ENCODE measurements around the gene ADAM17. TPM values are rescaled to one million over a fixed set of nuclear protein-coding genes. Genes with fewer than 3 reads are reported as not detected.

ADAM17 gene
- polyA plus RNA-seq, 1 donor (not counting 4 experiments of a cell fraction or from before 2014, with no cell fraction given): 13.3 TPM

- Histone ChIP-seq H3K36me3 (ENCODE audit: control insufficient read depth in 2 of 2, extremely low read depth in 1 of 2, insufficient read depth in 2 of 2, low read length in 2 of 2) (peaks cover 8 to 9% of the 10 kb centered on the region in 2 experiments), H3K27ac (ENCODE audit: control insufficient read depth, insufficient read depth, low read length) (no peak overlapping the region), H3K9ac (ENCODE audit: control insufficient read depth, extremely low read depth, insufficient read depth, low read length) (no peak overlapping the region), H3K9me3 (ENCODE audit: control insufficient read depth, low read depth, low read length) (no peaks in the 10 kb centered on the region), H3K79me2 (ENCODE audit: control insufficient read depth, insufficient read depth, low read length) (no peaks in the 10 kb centered on the region), H3K27me3 (ENCODE audit: control insufficient read depth, extremely low read depth, insufficient read depth, low read length) (no peaks in the 10 kb centered on the region), H3K4me1 (ENCODE audit: control insufficient read depth, extremely low read depth, insufficient read depth, low read length) (peaks cover 2% of the 10 kb centered on the region), H2AFZ (ENCODE audit: control insufficient read depth, low read length) (no peak overlapping the region), H3K4me2 (ENCODE audit: control insufficient read depth, extremely low read depth, insufficient read depth, low read depth, low read length) (no peak overlapping the region), H4K20me1 (ENCODE audit: control insufficient read depth, extremely low read depth, insufficient read depth, low read length) (no peaks in the 10 kb centered on the region), H3K4me3 (ENCODE audit: control insufficient read depth in 2 of 3, extremely low read depth in 1 of 3, insufficient read depth in 2 of 3, low read depth in 1 of 3, low read length in 3 of 3) (no peak overlapping the region), H3K9me1 (ENCODE audit: control insufficient read depth, extremely low read depth, insufficient read depth, low read length) (peaks cover 2% of the 10 kb centered on the region)
- dilution Hi-C loops (cut with MboI; ENCODE audit: extremely low pct_ligation_motif_present, low sequenced_read_pairs): no loop called here
- no peak for TF ChIP-seq EZH2 (IDR thresholded peaks at IDR 0.05; ENCODE audit: low read length)
- no peak for TF ChIP-seq CTCF (optimal IDR thresholded peaks at IDR 0.05 in 1 of 3, IDR thresholded peaks at IDR 0.05 in 1 of 3, conservative IDR thresholded peaks at IDR 0.05 in 1 of 3; ENCODE audit: extremely low read depth in 1 of 3, insufficient read depth in 2 of 3, low read length in 3 of 3)
- peak; percentile 32 for FAIRE-seq
- no peak for DNase-seq (ENCODE audit: low read depth, low spot score)
These were observed 36.4 kb downstream of the ADAM17 start for GRCh38 chr2:9519250-9519649.

DNA sequence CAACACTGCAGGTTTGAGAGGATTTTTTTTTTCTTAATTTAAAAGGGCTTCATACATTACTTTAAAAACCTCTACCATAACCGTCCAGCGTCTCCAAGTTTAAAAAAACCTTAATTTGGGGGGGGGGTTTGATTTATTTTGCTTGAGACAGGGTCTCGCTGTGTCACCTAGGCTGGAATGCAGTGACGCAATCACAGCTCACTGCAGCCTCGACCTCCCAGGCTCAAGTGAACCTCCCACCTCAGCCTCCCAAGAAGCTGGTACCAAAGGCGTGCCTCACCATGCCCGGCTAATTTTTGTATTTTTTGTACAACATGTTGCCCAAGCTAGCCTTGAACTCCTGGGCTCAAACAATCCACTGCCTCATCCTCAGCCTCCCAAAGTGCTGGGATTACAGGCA is 36.9 kb downstream of the ADAM17 start:
- no peak for FAIRE-seq

More for the DNA sequence above, 36.9 kb downstream of the ADAM17 start:
- Histone ChIP-seq H3K27ac (ENCODE audit: control insufficient read depth, insufficient read depth, low read length) (no peak overlapping the region), H3K4me3 (ENCODE audit: control insufficient read depth in 2 of 3, extremely low read depth in 1 of 3, insufficient read depth in 2 of 3, low read depth in 1 of 3, low read length in 3 of 3) (no peak overlapping the region), H2AFZ (ENCODE audit: control insufficient read depth, low read length) (no peak overlapping the region), H3K4me1 (ENCODE audit: control insufficient read depth, extremely low read depth, insufficient read depth, low read length) (peaks cover 2% of the 10 kb centered on the region), H3K79me2 (ENCODE audit: control insufficient read depth, insufficient read depth, low read length) (no peaks in the 10 kb centered on the region), H3K27me3 (ENCODE audit: control insufficient read depth, extremely low read depth, insufficient read depth, low read length) (no peaks in the 10 kb centered on the region), H3K36me3 (ENCODE audit: control insufficient read depth in 2 of 2, extremely low read depth in 1 of 2, insufficient read depth in 2 of 2, low read length in 2 of 2) (peaks cover 8 to 9% of the 10 kb centered on the region in 2 experiments), H4K20me1 (ENCODE audit: control insufficient read depth, extremely low read depth, insufficient read depth, low read length) (no peaks in the 10 kb centered on the region), H3K9ac (ENCODE audit: control insufficient read depth, extremely low read depth, insufficient read depth, low read length) (no peak overlapping the region), H3K9me1 (ENCODE audit: control insufficient read depth, extremely low read depth, insufficient read depth, low read length) (peaks cover 2% of the 10 kb centered on the region), H3K4me2 (ENCODE audit: control insufficient read depth, extremely low read depth, insufficient read depth, low read depth, low read length) (no peak overlapping the region), H3K9me3 (ENCODE audit: control insufficient read depth, low read depth, low read length) (no peaks in the 10 kb centered on the region)
- TF ChIP-seq EZH2 (IDR thresholded peaks at IDR 0.05; ENCODE audit: low read length) (no peak), CTCF (optimal IDR thresholded peaks at IDR 0.05 in 1 of 3, IDR thresholded peaks at IDR 0.05 in 1 of 3, conservative IDR thresholded peaks at IDR 0.05 in 1 of 3; ENCODE audit: extremely low read depth in 1 of 3, insufficient read depth in 2 of 3, low read length in 3 of 3) (no peak)
- dilution Hi-C loops (cut with MboI; ENCODE audit: extremely low pct_ligation_motif_present, low sequenced_read_pairs): no loop called here
- no peak for DNase-seq (ENCODE audit: low read depth, low spot score)

Measured in keratinocyte (primary cell).